H9 (cell line): Measurements from ENCODE around the gene BAIAP2. TPM values are rescaled to one million over a fixed set of nuclear protein-coding genes. Genes with fewer than 3 reads are reported as not detected.

ENCODE experiments used
- DNase-seq: peaks from one replicate; pipeline ENCODE4 v3.0.0-alpha.2; 2017
- H2AFZ ChIP-seq: one replicate; pipeline ENCODE4 v1.6.1; 2013; ENCODE audit warnings: mild to moderate bottlenecking, low read length, control low read depth, moderate library complexity
- H2AK5ac ChIP-seq: 2 replicates; pipeline ENCODE4 v1.6.1; 2013; ENCODE audit warnings: low read length, control low read depth, mixed read lengths; ENCODE audit not compliant: insufficient read length
- H2BK120ac ChIP-seq: one replicate; pipeline ENCODE4 v1.6.1; 2013; ENCODE audit warnings: low read depth, mild to moderate bottlenecking, low read length, control low read depth, inconsistent platforms; ENCODE audit not compliant: poor library complexity, severe bottlenecking
- H2BK12ac ChIP-seq: 2 replicates; pipeline ENCODE4 v1.6.1; 2013; ENCODE audit warnings: low read length, control low read depth, mixed read lengths, low read depth; ENCODE audit not compliant: insufficient read length
- H2BK15ac ChIP-seq: 2 replicates; pipeline ENCODE4 v1.6.1; 2013; ENCODE audit warnings: low read depth, low read length, control low read depth
- H2BK20ac ChIP-seq: one replicate; pipeline ENCODE4 v1.6.1; 2013; ENCODE audit warnings: low read depth, mild to moderate bottlenecking, low read length, control low read depth, inconsistent platforms; ENCODE audit not compliant: poor library complexity, severe bottlenecking
- H2BK5ac ChIP-seq: 2 replicates; pipeline ENCODE4 v1.6.1; 2013; ENCODE audit warnings: low read length, control low read depth, mixed read lengths; ENCODE audit not compliant: insufficient read length
- H3K14ac ChIP-seq: 2 replicates; pipeline ENCODE4 v1.6.1; 2013; ENCODE audit warnings: low read length, control low read depth; ENCODE audit not compliant: insufficient read depth
- H3K18ac ChIP-seq: 2 replicates; pipeline ENCODE4 v1.6.1; 2013; ENCODE audit warnings: low read depth, mild to moderate bottlenecking, mixed read lengths, low read length, control low read depth; ENCODE audit not compliant: insufficient read length
- H3K23ac ChIP-seq: 2 replicates; pipeline ENCODE4 v1.6.1; 2013; ENCODE audit warnings: low read length, control low read depth, mixed read lengths, low read depth; ENCODE audit not compliant: insufficient read length
- H3K23me2 ChIP-seq: 2 replicates; pipeline ENCODE4 v1.6.1; 2013; ENCODE audit warnings: low read depth, mild to moderate bottlenecking, mixed read lengths, low read length, control low read depth; ENCODE audit not compliant: insufficient read length, poor library complexity, severe bottlenecking
- H3K27ac ChIP-seq: 2 replicates; pipeline ENCODE4 v1.5.1; 2013; ENCODE audit warnings: low read length, control low read depth, mixed read lengths, low read depth; ENCODE audit not compliant: insufficient read length
- H3K27me3 ChIP-seq: 2 replicates; pipeline ENCODE4 v1.6.1; 2013; ENCODE audit warnings: low read length, control low read depth, inconsistent platforms; ENCODE audit not compliant: insufficient read depth
- H3K4ac ChIP-seq: 2 replicates; pipeline ENCODE4 v1.6.1; 2013; ENCODE audit warnings: low read depth, mild to moderate bottlenecking, control low read depth, inconsistent platforms, low read length, moderate library complexity
- H3K4me1 ChIP-seq: 2 replicates; pipeline ENCODE4 v1.6.1; 2013; ENCODE audit warnings: low read length, control low read depth, inconsistent platforms; ENCODE audit not compliant: insufficient read depth
- H3K4me2 ChIP-seq: 2 replicates; pipeline ENCODE4 v1.6.1; 2013; ENCODE audit warnings: low read length, control low read depth, mixed read lengths; ENCODE audit not compliant: insufficient read length, insufficient read depth
- H3K56ac ChIP-seq: 2 replicates; pipeline ENCODE4 v1.6.1; 2013; ENCODE audit warnings: low read depth, mild to moderate bottlenecking, mixed read lengths, low read length, control low read depth; ENCODE audit not compliant: insufficient read length
- H3K79me1 ChIP-seq: 2 replicates; pipeline ENCODE4 v1.6.1; 2013; ENCODE audit warnings: low read depth, mild to moderate bottlenecking, moderate library complexity, low read length, control low read depth, inconsistent platforms; ENCODE audit not compliant: insufficient read depth, poor library complexity, severe bottlenecking
- H3K79me2 ChIP-seq: 2 replicates; pipeline ENCODE4 v1.6.1; 2013; ENCODE audit warnings: low read length, control low read depth, inconsistent platforms; ENCODE audit not compliant: insufficient read depth
- H3K9ac ChIP-seq: 2 replicates; pipeline ENCODE4 v1.6.1; 2013; ENCODE audit warnings: low read length, control low read depth, mixed read lengths; ENCODE audit not compliant: insufficient read length; ENCODE audit errors: extremely low read depth
- H3K9me3 ChIP-seq: one replicate; pipeline ENCODE4 v1.6.1; 2013; ENCODE audit warnings: low read depth, low read length, inconsistent platforms; ENCODE audit not compliant: control insufficient read depth
- H3T11ph ChIP-seq: one replicate; pipeline ENCODE4 v1.6.1; 2013; ENCODE audit warnings: mild to moderate bottlenecking, low read length, control low read depth, inconsistent platforms
- H4K20me1 ChIP-seq: one replicate; pipeline ENCODE4 v1.6.1; 2013; ENCODE audit not compliant: control insufficient read depth, insufficient read length, insufficient read depth
- H4K5ac ChIP-seq: 2 replicates; pipeline ENCODE4 v1.6.1; 2013; ENCODE audit warnings: low read depth, mild to moderate bottlenecking, mixed read lengths, low read length, control low read depth; ENCODE audit not compliant: insufficient read length
- H4K8ac ChIP-seq: replicated peaks from 2 replicates; pipeline ENCODE4 v1.6.1; 2013; ENCODE audit warnings: low read length, control low read depth, mixed read lengths, low read depth; ENCODE audit not compliant: insufficient read length
- H4K91ac ChIP-seq: 2 replicates; pipeline ENCODE4 v1.6.1; 2013; ENCODE audit warnings: low read depth, mild to moderate bottlenecking, moderate library complexity, mixed read lengths, low read length, control low read depth; ENCODE audit not compliant: insufficient read length
- H3K27ac Mint-ChIP-seq, 3 experiments: 2 replicates in 2 of 3; 3 replicates in 1 of 3; pipeline ENCODE4 v1.8.0; 2020 to 2021; ENCODE audit warnings: mixed read lengths in 3 of 3, mild to moderate bottlenecking in 1 of 3, moderate library complexity in 1 of 3
- H3K27me3 Mint-ChIP-seq: 2 replicates; pipeline ENCODE4 v1.8.0; 2021; ENCODE audit warnings: low read depth, mild to moderate bottlenecking, moderate library complexity, mixed read lengths
- H3K36me3 Mint-ChIP-seq, 3 experiments: 2 replicates in 2 of 3; 3 replicates in 1 of 3; pipeline ENCODE4 v1.8.0; 2020 to 2021; ENCODE audit warnings: low read depth in 3 of 3, mixed read lengths in 3 of 3; ENCODE audit not compliant: insufficient read depth in 1 of 3
- H3K4me1 Mint-ChIP-seq, 2 experiments: 2 replicates each; pipeline ENCODE4 v1.8.0; 2020; ENCODE audit warnings: mixed read lengths in 2 of 2
- H3K4me3 Mint-ChIP-seq, 2 experiments: 2 replicates in 1 of 2; 3 replicates in 1 of 2; pipeline ENCODE4 v1.8.0; 2020 to 2021; ENCODE audit warnings: mild to moderate bottlenecking in 2 of 2, mixed read lengths in 2 of 2, moderate library complexity in 1 of 2
- H3K9me3 Mint-ChIP-seq, 2 experiments: 2 replicates in 1 of 2; 3 replicates in 1 of 2; pipeline ENCODE4 v1.8.0; 2020; ENCODE audit warnings: mild to moderate bottlenecking in 2 of 2, mixed read lengths in 2 of 2, moderate library complexity in 1 of 2
- CTCF ChIP-seq: fragments of 200-600 bp; sonication (generic); conservative IDR thresholded peaks from 3 replicates; pipeline ENCODE4 v1.8.0; 2021; ENCODE audit warnings: antibody characterized with exemption, mild to moderate bottlenecking
- WGBS: extraction: QIAGEN DNeasy Blood & Tissue Kit; methylation state at CpG from one replicate; pipeline ENCODE4 v1.1.7; 2013; ENCODE audit warnings: missing lambda C conversion rate, low lambda C conversion rate, mixed read lengths; ENCODE audit not compliant: insufficient read length; ENCODE audit errors: extremely low coverage; 5-methylcytosine and 5-hydroxymethylcytosine counted together
- total RNA-seq: library from RNA; stranded (reverse); gene quantifications from 2 replicates; pipeline ENCODE4 v1.2.1, GENCODE V29; 2021

The BAIAP2 gene
- total RNA-seq, 1 experiment from 2014 or later, result 27.8 TPM

- no peak overlapping the region for H3K27ac Mint-ChIP-seq
- H3K79me1 ChIP-seq, result no peaks in the 10 kb centered on the region
- no peak overlapping the region for H3K56ac ChIP-seq
- H3K4me2 ChIP-seq, result no peak overlapping the region
- no peak overlapping the region for H3K27ac ChIP-seq
- H2BK120ac ChIP-seq, result no peak overlapping the region
- H2BK15ac ChIP-seq, result no peak overlapping the region
- DNase-seq, result no peak
- no peaks in the 10 kb centered on the region for H3K27me3 Mint-ChIP-seq
- no CpG with 5 or more reads among the region's 23 CpGs for WGBS
- no peak overlapping the region; the same call in 1 of the 2 replicates for H3K14ac ChIP-seq
- no peak overlapping the region for H2AFZ ChIP-seq
- H3K79me2 ChIP-seq, result no peaks in the 10 kb centered on the region
- no peak overlapping the region for H2BK5ac ChIP-seq
- no peak overlapping the region for H4K8ac ChIP-seq
- no peak overlapping the region for H3K9ac ChIP-seq
- no peak overlapping the region for H3K18ac ChIP-seq
- no peak overlapping the region for H2BK12ac ChIP-seq
- H3K4me3 Mint-ChIP-seq, result no peak overlapping the region
- no peaks in the 10 kb centered on the region for H3K23me2 ChIP-seq
- H3K4me1 ChIP-seq, result no peaks in the 10 kb centered on the region
- H3K27me3 ChIP-seq, result no peaks in the 10 kb centered on the region
- H3K4me1 Mint-ChIP-seq, result peaks cover 0 to 13% of the 10 kb centered on the region in 2 experiments; a peak in 2 of 4 replicates
- TF ChIP-seq CTCF, result no peak
- no peak overlapping the region for H3T11ph ChIP-seq
- no peaks in the 10 kb centered on the region for H3K9me3 Mint-ChIP-seq
- H4K91ac ChIP-seq, result no peak overlapping the region
- H2AK5ac ChIP-seq, result no peak overlapping the region
- no peak overlapping the region for H3K4ac ChIP-seq
- no peaks in the 10 kb centered on the region for H3K9me3 ChIP-seq
- H2BK20ac ChIP-seq, result no peak overlapping the region
- no peak overlapping the region for H3K23ac ChIP-seq
- H4K5ac ChIP-seq, result no peak overlapping the region
- no peaks in the 10 kb centered on the region for H4K20me1 ChIP-seq
- no peaks in the 10 kb centered on the region for H3K36me3 Mint-ChIP-seq
These were observed 93.8 kb downstream of the BAIAP2 start for GRCh38 chr17:81128774-81129173.
